Lower lobe of right lung (tissue), 2 donors: ENCODE measurements around the gene TENM3. TPM values are rescaled to one million over a fixed set of nuclear protein-coding genes. Genes with fewer than 3 reads are reported as not detected.

Experiments used
- ATAC-seq, 2 donors: fragments of 200-7000 bp; cut with Tn5 transposase; one replicate each; pipeline ENCODE4 v1.9.1; 2020 to 2022; ENCODE audit warnings: mild to moderate bottlenecking in 2 of 2, moderate library complexity in 2 of 2
- DNase-seq: peaks from one replicate; pipeline ENCODE4 v3.0.0-alpha.2; 2020
- H3K27ac ChIP-seq: fragments of 200-600 bp; one replicate; pipeline ENCODE4 v1.8.0; 2022
- H3K27me3 ChIP-seq: fragments of 200-600 bp; one replicate; pipeline ENCODE4 v1.8.0; 2022; ENCODE audit warnings: low read depth
- H3K36me3 ChIP-seq: fragments of 200-600 bp; one replicate; pipeline ENCODE4 v1.8.0; 2022; ENCODE audit warnings: mild to moderate bottlenecking
- H3K4me1 ChIP-seq: fragments of 200-600 bp; one replicate; pipeline ENCODE4 v1.8.0; 2022
- H3K4me3 ChIP-seq: fragments of 200-600 bp; one replicate; pipeline ENCODE4 v1.8.0; 2022; ENCODE audit warnings: mild to moderate bottlenecking
- H3K9me3 ChIP-seq: fragments of 200-600 bp; one replicate; pipeline ENCODE4 v1.8.0; 2022
- CTCF ChIP-seq: fragments of 200-600 bp; IDR thresholded peaks from one replicate; pipeline ENCODE4 v1.8.0; 2022; ENCODE audit warnings: antibody characterized with exemption, mild to moderate bottlenecking
- intact Hi-C: fragments of 100-400 bp; cut with DNase I; formaldehyde crosslinking; loops from one replicate; pipeline ENCODE4 v1.11.0; 2022
- total RNA-seq: library from RNA; stranded (reverse); fragmentation: NEBNext Ultra II Directional; extraction: Animal tissue kit (Norgen Biotek cat#: 25700); gene quantifications from one replicate; pipeline ENCODE4 v1.2.1, GENCODE V29; 2021
- donor health status: DM: no; HTN: yes; CAD: no; lungs with severe emphysema.

The TENM3 gene
- total RNA-seq, 1 donor from 2014 or later, result 1.9 TPM

- DNase-seq, result no peak
- Histone ChIP-seq H3K27ac (no peak overlapping the region), H3K4me1 (no peaks in the 10 kb centered on the region), H3K36me3 (no peaks in the 10 kb centered on the region), H3K4me3 (no peak overlapping the region), H3K9me3 (peaks cover 14% of the 10 kb centered on the region), H3K27me3 (no peaks in the 10 kb centered on the region)
- ATAC-seq, result no peak
- intact Hi-C loops, result no loop called here
- TF ChIP-seq CTCF, result no peak
Observed at GRCh38 chr4:182314537-182314936, 71.3 kb downstream of the TENM3 start.

GRCh38 chr4:182318256-182318655 lies 75.1 kb downstream of the TENM3 start:
- Histone ChIP-seq H3K27me3 (no peaks in the 10 kb centered on the region), H3K9me3 (peaks cover 14% of the 10 kb centered on the region), H3K4me3 (no peak overlapping the region), H3K4me1 (no peaks in the 10 kb centered on the region), H3K27ac (no peak overlapping the region), H3K36me3 (no peaks in the 10 kb centered on the region)
- ATAC-seq, result no peak
- DNase-seq, result no peak
- intact Hi-C loops, result no loop called here
- TF ChIP-seq CTCF, result no peak

GRCh38 chr4:182320092-182320491 lies 76.9 kb downstream of the TENM3 start:
- TF ChIP-seq CTCF, result no peak
- intact Hi-C loops, result no loop called here
- H3K4me1 ChIP-seq, result no peaks in the 10 kb centered on the region
- H3K36me3 ChIP-seq, result no peaks in the 10 kb centered on the region
- no peak overlapping the region for H3K27ac ChIP-seq
- peaks cover 8% of the 10 kb centered on the region for H3K9me3 ChIP-seq
- H3K27me3 ChIP-seq, result no peaks in the 10 kb centered on the region
- no peak overlapping the region for H3K4me3 ChIP-seq
- DNase-seq (no peak), ATAC-seq (no peak)

- no peaks in the 10 kb centered on the region for H3K27me3 ChIP-seq
- no peak overlapping the region for H3K4me3 ChIP-seq
- no peak for TF ChIP-seq CTCF
- no peak overlapping the region for H3K27ac ChIP-seq
- DNase-seq (no peak), ATAC-seq (no peak)
- intact Hi-C loops, result no loop called here
- no peaks in the 10 kb centered on the region for H3K4me1 ChIP-seq
- no peaks in the 10 kb centered on the region for H3K36me3 ChIP-seq
- H3K9me3 ChIP-seq, result peaks cover 5% of the 10 kb centered on the region
Observed at GRCh38 chr4:182320580-182320979, 77.4 kb downstream of the TENM3 start.

GRCh38 chr4:182324282-182324681 lies 81.1 kb downstream of the TENM3 start:
- no peak overlapping the region for H3K27ac ChIP-seq
- DNase-seq, result no peak
- no peak for TF ChIP-seq CTCF
- no peaks in the 10 kb centered on the region for H3K9me3 ChIP-seq
- H3K27me3 ChIP-seq, result no peaks in the 10 kb centered on the region
- H3K36me3 ChIP-seq, result no peaks in the 10 kb centered on the region
- ATAC-seq, result no peak
- intact Hi-C loops, result no loop called here
- no peak overlapping the region for H3K4me3 ChIP-seq
- H3K4me1 ChIP-seq, result no peaks in the 10 kb centered on the region

- no peaks in the 10 kb centered on the region for H3K27me3 ChIP-seq
- ATAC-seq (no peak), DNase-seq (no peak)
- no peak overlapping the region for H3K27ac ChIP-seq
- H3K4me3 ChIP-seq, result no peak overlapping the region
- no peak for TF ChIP-seq CTCF
- no peaks in the 10 kb centered on the region for H3K4me1 ChIP-seq
- no peaks in the 10 kb centered on the region for H3K36me3 ChIP-seq
- H3K9me3 ChIP-seq, result no peaks in the 10 kb centered on the region
- intact Hi-C loops, result no loop called here
Observed at GRCh38 chr4:182325397-182325796, 82.2 kb downstream of the TENM3 start.
